ENCODE data around the gene TTC7B.

Gene TTC7B

GRCh38 chr14:90758028-90758889, 58.0 kb downstream of the TTC7B start:
- Histone ChIP-seq H3K4me3 (ENCODE audit: low read depth, low read length) (peak overlapping the region; percentile 41), H3K4me2 (ENCODE audit: low read length) (peak overlapping the region; percentile 69), H4K8ac (ENCODE audit: low read depth, low read length) (peak overlapping the region; percentile 85), H4K91ac (ENCODE audit: low read depth, low read length) (peak overlapping the region; percentile 55), H3K18ac (ENCODE audit: low read length) (peak overlapping the region; percentile 84), H3K4ac (ENCODE audit: low read depth, low read length) (peak overlapping the region; percentile 88), H2AFZ (ENCODE audit: insufficient read depth, low read length, poor library complexity) (peak overlapping the region; percentile 98), H3K9me3 (ENCODE audit: insufficient read depth, low read depth, low read length) (no peaks in the 10 kb centered on the region), H3K27ac (ENCODE audit: low read depth, low read length) (no peak overlapping the region), H3K14ac (ENCODE audit: low read length) (peak overlapping the region; percentile 79), H4K12ac (ENCODE audit: low read depth, low read length) (peak overlapping the region; percentile 91), H3K36me3 (ENCODE audit: control insufficient read depth in 1 of 2, insufficient read depth in 2 of 2, low read length in 2 of 2) (peaks cover 0 to 3% of the 10 kb centered on the region in 2 experiments), H3K27me3 (ENCODE audit: insufficient read depth, low read length) (no peaks in the 10 kb centered on the region), H3K9ac (ENCODE audit: low read length) (peak overlapping the region; percentile 61), H3K23ac (ENCODE audit: low read length) (no peak overlapping the region), H2BK5ac (ENCODE audit: low read depth, low read length, poor library complexity) (peak overlapping the region; percentile 26), H2BK120ac (ENCODE audit: insufficient read depth, low read length, poor library complexity) (peak overlapping the region; percentile 61), H3K79me2 (ENCODE audit: control insufficient read depth, insufficient read depth, low read length, poor library complexity) (peaks cover 2% of the 10 kb centered on the region), H2AK5ac (ENCODE audit: low read length) (peak overlapping the region; percentile 57), H3K79me1 (ENCODE audit: low read length) (peaks cover 3% of the 10 kb centered on the region), H2BK12ac (ENCODE audit: low read length) (peak overlapping the region; percentile 23), H3K4me1 (ENCODE audit: control insufficient read depth in 1 of 2, insufficient read depth in 2 of 2, low read length in 2 of 2) (peaks cover 6 to 12% of the 10 kb centered on the region in 2 experiments)
- DNase-seq = peak; percentile 93 to 98
- WGBS (ENCODE audit: extremely low coverage, insufficient coverage, insufficient read length) = no CpG with 5 or more reads among the region's 71 CpGs

GRCh38 chr14:90757452-90757851, 58.8 kb downstream of the TTC7B start:
- peaks cover 6 to 12% of the 10 kb centered on the region in 2 experiments for H3K4me1 ChIP-seq (ENCODE audit: control insufficient read depth in 1 of 2, insufficient read depth in 2 of 2, low read length in 2 of 2)
- no peak overlapping the region for H2AFZ ChIP-seq (ENCODE audit: insufficient read depth, low read length, poor library complexity)
- H2BK5ac ChIP-seq (ENCODE audit: low read depth, low read length, poor library complexity) = no peak overlapping the region
- H3K36me3 ChIP-seq (ENCODE audit: control insufficient read depth in 1 of 2, insufficient read depth in 2 of 2, low read length in 2 of 2) = peaks cover 0 to 3% of the 10 kb centered on the region in 2 experiments
- no peak overlapping the region for H3K9ac ChIP-seq (ENCODE audit: low read length)
- no peak overlapping the region for H3K4me3 ChIP-seq (ENCODE audit: low read depth, low read length)
- no peak overlapping the region for H3K27ac ChIP-seq (ENCODE audit: low read depth, low read length)
- no peak overlapping the region for H3K18ac ChIP-seq (ENCODE audit: low read length)
- no peaks in the 10 kb centered on the region for H3K27me3 ChIP-seq (ENCODE audit: insufficient read depth, low read length)
- DNase-seq = no peak
- H2BK120ac ChIP-seq (ENCODE audit: insufficient read depth, low read length, poor library complexity) = no peak overlapping the region
- H3K4me2 ChIP-seq (ENCODE audit: low read length) = no peak overlapping the region
- no peak overlapping the region for H3K14ac ChIP-seq (ENCODE audit: low read length)
- WGBS (ENCODE audit: extremely low coverage, insufficient coverage, insufficient read length) = no CpG with 5 or more reads among the region's 3 CpGs
- peaks cover 2% of the 10 kb centered on the region for H3K79me2 ChIP-seq (ENCODE audit: control insufficient read depth, insufficient read depth, low read length, poor library complexity)
- H3K23ac ChIP-seq (ENCODE audit: low read length) = no peak overlapping the region
- H4K12ac ChIP-seq (ENCODE audit: low read depth, low read length) = no peak overlapping the region
- H3K4ac ChIP-seq (ENCODE audit: low read depth, low read length) = no peak overlapping the region
- H4K8ac ChIP-seq (ENCODE audit: low read depth, low read length) = no peak overlapping the region
- no peak overlapping the region for H2BK12ac ChIP-seq (ENCODE audit: low read length)
- peaks cover 3% of the 10 kb centered on the region for H3K79me1 ChIP-seq (ENCODE audit: low read length)
- no peak overlapping the region for H2AK5ac ChIP-seq (ENCODE audit: low read length)
- no peak overlapping the region for H4K91ac ChIP-seq (ENCODE audit: low read depth, low read length)
- H3K9me3 ChIP-seq (ENCODE audit: insufficient read depth, low read depth, low read length) = no peaks in the 10 kb centered on the region

GRCh38 chr14:90756755-90757345, 59.4 kb downstream of the TTC7B start:
- no CpG with 5 or more reads among the region's 10 CpGs for WGBS (ENCODE audit: extremely low coverage, insufficient coverage, insufficient read length)
- Histone ChIP-seq H2BK5ac (ENCODE audit: low read depth, low read length, poor library complexity) (no peak overlapping the region), H3K4me1 (ENCODE audit: control insufficient read depth in 1 of 2, insufficient read depth in 2 of 2, low read length in 2 of 2) (peaks cover 6 to 12% of the 10 kb centered on the region in 2 experiments), H4K91ac (ENCODE audit: low read depth, low read length) (no peak overlapping the region), H3K14ac (ENCODE audit: low read length) (no peak overlapping the region), H4K8ac (ENCODE audit: low read depth, low read length) (no peak overlapping the region), H3K27ac (ENCODE audit: low read depth, low read length) (no peak overlapping the region), H3K18ac (ENCODE audit: low read length) (no peak overlapping the region), H3K79me2 (ENCODE audit: control insufficient read depth, insufficient read depth, low read length, poor library complexity) (peaks cover 2% of the 10 kb centered on the region), H3K9me3 (ENCODE audit: insufficient read depth, low read depth, low read length) (no peaks in the 10 kb centered on the region), H3K4ac (ENCODE audit: low read depth, low read length) (no peak overlapping the region), H3K4me3 (ENCODE audit: low read depth, low read length) (no peak overlapping the region), H2BK12ac (ENCODE audit: low read length) (no peak overlapping the region), H3K9ac (ENCODE audit: low read length) (no peak overlapping the region), H2BK120ac (ENCODE audit: insufficient read depth, low read length, poor library complexity) (no peak overlapping the region), H3K27me3 (ENCODE audit: insufficient read depth, low read length) (no peaks in the 10 kb centered on the region), H3K4me2 (ENCODE audit: low read length) (no peak overlapping the region), H4K12ac (ENCODE audit: low read depth, low read length) (no peak overlapping the region), H3K36me3 (ENCODE audit: control insufficient read depth in 1 of 2, insufficient read depth in 2 of 2, low read length in 2 of 2) (peaks cover 0 to 3% of the 10 kb centered on the region in 2 experiments), H2AFZ (ENCODE audit: insufficient read depth, low read length, poor library complexity) (no peak overlapping the region), H2AK5ac (ENCODE audit: low read length) (no peak overlapping the region), H3K79me1 (ENCODE audit: low read length) (peaks cover 3% of the 10 kb centered on the region), H3K23ac (ENCODE audit: low read length) (no peak overlapping the region)
- no peak for DNase-seq

- Histone ChIP-seq H3K4ac (ENCODE audit: low read depth, low read length) (no peak overlapping the region), H3K18ac (ENCODE audit: low read length) (no peak overlapping the region), H3K9ac (ENCODE audit: low read length) (no peak overlapping the region), H3K4me1 (ENCODE audit: control insufficient read depth in 1 of 2, insufficient read depth in 2 of 2, low read length in 2 of 2) (peaks cover 6 to 8% of the 10 kb centered on the region in 2 experiments), H3K79me1 (ENCODE audit: low read length) (peaks cover 3% of the 10 kb centered on the region), H3K14ac (ENCODE audit: low read length) (no peak overlapping the region), H3K79me2 (ENCODE audit: control insufficient read depth, insufficient read depth, low read length, poor library complexity) (peaks cover 2% of the 10 kb centered on the region), H2AFZ (ENCODE audit: insufficient read depth, low read length, poor library complexity) (no peak overlapping the region), H4K12ac (ENCODE audit: low read depth, low read length) (no peak overlapping the region), H4K8ac (ENCODE audit: low read depth, low read length) (no peak overlapping the region), H3K9me3 (ENCODE audit: insufficient read depth, low read depth, low read length) (no peaks in the 10 kb centered on the region), H3K4me3 (ENCODE audit: low read depth, low read length) (no peak overlapping the region), H2BK12ac (ENCODE audit: low read length) (no peak overlapping the region), H3K4me2 (ENCODE audit: low read length) (no peak overlapping the region), H2BK5ac (ENCODE audit: low read depth, low read length, poor library complexity) (no peak overlapping the region), H3K27me3 (ENCODE audit: insufficient read depth, low read length) (no peaks in the 10 kb centered on the region), H2AK5ac (ENCODE audit: low read length) (no peak overlapping the region), H2BK120ac (ENCODE audit: insufficient read depth, low read length, poor library complexity) (no peak overlapping the region), H3K23ac (ENCODE audit: low read length) (no peak overlapping the region), H3K27ac (ENCODE audit: low read depth, low read length) (no peak overlapping the region), H4K91ac (ENCODE audit: low read depth, low read length) (no peak overlapping the region), H3K36me3 (ENCODE audit: control insufficient read depth in 1 of 2, insufficient read depth in 2 of 2, low read length in 2 of 2) (no peaks in the 10 kb centered on the region)
- WGBS (ENCODE audit: extremely low coverage, insufficient coverage, insufficient read length) = no CpG with 5 or more reads among the region's 4 CpGs
- peak in 1 of 2 donors; percentile 22 for DNase-seq
Observed at GRCh38 chr14:90755661-90756304, 60.4 kb downstream of the TTC7B start.

Measured in trophoblast cell (in vitro differentiated cells and primary cell).